DND-41 (cell line): ENCODE measurements around the gene SLC17A8.
"Not testable (repeated sequence)": the region's sequence is repeated elsewhere in the genome, so short reads cannot be mapped to it uniquely, and the experiment has no call there.

Source experiments
- ATAC-seq: fragments of 200-7000 bp; cut with Tn5 transposase; 3 replicates; pipeline ENCODE4 v1.9.1; 2021; ENCODE audit warnings: low read depth; ENCODE audit not compliant: insufficient read depth
- DNase-seq: peaks from one replicate; pipeline ENCODE4 v3.0.0-alpha.2; 2020
- H2AFZ ChIP-seq: 2 replicates; pipeline ENCODE4 v1.6.0; 2012; ENCODE audit warnings: low read depth, low read length
- H3K27ac ChIP-seq: 2 replicates; pipeline ENCODE4 v1.5.1; 2012; ENCODE audit warnings: low read length, inconsistent platforms
- H3K27me3 ChIP-seq: fragments of 200-600 bp; sonication (generic); 2 replicates; pipeline ENCODE4 v1.6.0; 2012; ENCODE audit warnings: low read length, mild to moderate bottlenecking, inconsistent platforms; ENCODE audit not compliant: insufficient read depth, poor library complexity
- H3K36me3 ChIP-seq: 2 replicates; pipeline ENCODE4 v1.5.1; 2012; ENCODE audit warnings: low read length, inconsistent platforms; ENCODE audit not compliant: insufficient read depth
- H3K4me1 ChIP-seq: 2 replicates; pipeline ENCODE4 v1.5.1; 2012; ENCODE audit warnings: mild to moderate bottlenecking, low read length; ENCODE audit not compliant: insufficient read depth
- H3K4me2 ChIP-seq: 2 replicates; pipeline ENCODE4 v1.6.0; 2012; ENCODE audit warnings: mild to moderate bottlenecking, moderate library complexity, low read length, inconsistent platforms; ENCODE audit not compliant: insufficient read depth
- H3K4me3 ChIP-seq, 2 experiments: fragments of 200-600 bp in 1 of 2; shearing (Covaris generic) in 1 of 2; 2 replicates each; pipeline ENCODE4 v1.5.1; 2012 to 2016; ENCODE audit warnings: inconsistent platforms in 2 of 2, low read length in 2 of 2, mild to moderate bottlenecking in 2 of 2, low read depth in 1 of 2, moderate library complexity in 1 of 2
- H3K79me2 ChIP-seq: 2 replicates; pipeline ENCODE4 v1.6.0; 2012; ENCODE audit warnings: low read length, inconsistent platforms; ENCODE audit not compliant: insufficient read depth
- H3K9ac ChIP-seq: 2 replicates; pipeline ENCODE4 v1.6.0; 2012; ENCODE audit warnings: low read depth, mild to moderate bottlenecking, inconsistent platforms, low read length, moderate library complexity
- H3K9me3 ChIP-seq: 2 replicates; pipeline ENCODE4 v1.5.1; 2012; ENCODE audit warnings: low read length, moderate library complexity, mild to moderate bottlenecking, inconsistent platforms; ENCODE audit not compliant: insufficient read depth, severe bottlenecking
- H4K20me1 ChIP-seq: 2 replicates; pipeline ENCODE4 v1.6.0; 2012; ENCODE audit warnings: low read length; ENCODE audit not compliant: insufficient read depth
- EZH2 ChIP-seq: IDR thresholded peaks from 3 replicates; pipeline ENCODE4 v1.6.1; 2012; ENCODE audit warnings: borderline replicate concordance, low read depth, mild to moderate bottlenecking, moderate library complexity, low read length, inconsistent platforms; ENCODE audit not compliant: severe bottlenecking
- TF ChIP-seq, protein P1 (sequence below): IDR thresholded peaks from 2 replicates; pipeline ENCODE4 v1.5.1; 2012; ENCODE audit warnings: borderline replicate concordance, low read length, moderate library complexity, mild to moderate bottlenecking; ENCODE audit not compliant: poor library complexity, severe bottlenecking; ENCODE audit errors: extremely low read depth

Gene SLC17A8

DNA sequence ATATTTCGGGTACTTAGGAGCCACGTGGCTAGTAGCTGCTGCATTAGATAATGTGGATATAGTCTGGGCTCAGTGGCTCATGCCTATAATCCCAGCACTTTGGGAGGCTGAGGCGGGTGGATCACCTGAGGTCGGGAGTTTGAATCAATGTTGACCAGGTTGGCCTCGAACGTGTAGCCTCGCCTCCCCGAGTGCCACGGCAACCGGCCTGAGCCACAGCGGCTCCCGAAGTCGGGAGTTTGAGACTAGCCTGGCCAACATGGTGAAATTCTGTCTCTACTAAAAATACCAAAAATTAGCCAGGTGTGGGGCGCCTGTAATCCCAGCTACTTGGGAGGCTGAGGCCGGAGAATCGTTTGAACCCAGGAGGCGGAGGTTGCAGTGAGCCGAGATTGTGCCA is 12.5 kb upstream of the SLC17A8 start:
- H3K9ac ChIP-seq, ATAC-seq, H3K9me3 ChIP-seq: not testable (repeated sequence)

DNA sequence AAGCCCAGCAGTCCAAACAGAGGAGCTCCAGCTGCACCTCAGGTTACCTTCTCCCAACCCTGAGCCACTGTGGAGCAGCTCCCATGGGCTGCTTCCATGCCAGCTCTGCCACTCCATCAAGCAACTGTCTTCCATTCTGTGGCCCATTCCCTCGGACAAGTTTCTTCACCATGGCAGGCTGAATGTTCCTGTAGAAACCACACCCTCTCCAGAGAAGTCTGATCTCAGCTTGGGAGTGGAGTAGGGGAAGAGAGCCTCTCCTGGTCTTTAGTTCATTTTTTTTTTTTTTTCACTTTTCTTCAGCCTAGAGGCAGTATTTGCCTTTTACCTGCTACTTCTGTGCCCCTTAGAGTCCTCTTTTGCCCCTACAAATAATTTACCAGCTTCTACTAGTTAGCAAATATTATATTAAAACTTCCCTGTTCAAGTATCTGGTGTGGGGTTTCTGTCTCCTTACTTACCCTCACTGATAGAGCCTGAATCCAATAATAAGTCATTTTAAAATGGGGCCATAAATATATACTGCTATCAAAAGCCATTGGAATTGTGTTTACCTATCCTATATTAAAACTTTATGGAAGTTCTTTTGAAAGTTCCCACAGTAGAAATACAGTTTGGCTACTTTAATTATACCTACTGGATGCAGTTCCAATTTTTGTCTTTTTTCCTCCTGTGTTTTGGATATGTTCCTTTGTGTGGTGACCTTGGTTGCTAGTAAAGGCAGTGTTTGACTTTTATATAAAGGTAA is 11.7 kb upstream of the SLC17A8 start:
- H4K20me1 ChIP-seq: no peaks in the 10 kb centered on the region
- no peaks in the 10 kb centered on the region for H3K4me1 ChIP-seq
- H2AFZ ChIP-seq: no peak overlapping the region
- no peak for ATAC-seq
- no peak overlapping the region for H3K4me3 ChIP-seq
- H3K79me2 ChIP-seq: no peaks in the 10 kb centered on the region
- no peak overlapping the region for H3K27ac ChIP-seq
- H3K9ac ChIP-seq: no peak overlapping the region
- no peaks in the 10 kb centered on the region for H3K36me3 ChIP-seq
- no peaks in the 10 kb centered on the region for H3K27me3 ChIP-seq
- no peak overlapping the region for H3K4me2 ChIP-seq
- no peak for DNase-seq
- TF ChIP-seq, protein P1, sequence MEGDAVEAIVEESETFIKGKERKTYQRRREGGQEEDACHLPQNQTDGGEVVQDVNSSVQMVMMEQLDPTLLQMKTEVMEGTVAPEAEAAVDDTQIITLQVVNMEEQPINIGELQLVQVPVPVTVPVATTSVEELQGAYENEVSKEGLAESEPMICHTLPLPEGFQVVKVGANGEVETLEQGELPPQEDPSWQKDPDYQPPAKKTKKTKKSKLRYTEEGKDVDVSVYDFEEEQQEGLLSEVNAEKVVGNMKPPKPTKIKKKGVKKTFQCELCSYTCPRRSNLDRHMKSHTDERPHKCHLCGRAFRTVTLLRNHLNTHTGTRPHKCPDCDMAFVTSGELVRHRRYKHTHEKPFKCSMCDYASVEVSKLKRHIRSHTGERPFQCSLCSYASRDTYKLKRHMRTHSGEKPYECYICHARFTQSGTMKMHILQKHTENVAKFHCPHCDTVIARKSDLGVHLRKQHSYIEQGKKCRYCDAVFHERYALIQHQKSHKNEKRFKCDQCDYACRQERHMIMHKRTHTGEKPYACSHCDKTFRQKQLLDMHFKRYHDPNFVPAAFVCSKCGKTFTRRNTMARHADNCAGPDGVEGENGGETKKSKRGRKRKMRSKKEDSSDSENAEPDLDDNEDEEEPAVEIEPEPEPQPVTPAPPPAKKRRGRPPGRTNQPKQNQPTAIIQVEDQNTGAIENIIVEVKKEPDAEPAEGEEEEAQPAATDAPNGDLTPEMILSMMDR: no peak
- no peak for TF ChIP-seq EZH2
- no peaks in the 10 kb centered on the region for H3K9me3 ChIP-seq

More for the DNA sequence above, 12.5 kb upstream of the SLC17A8 start:
- not testable (repeated sequence) for DNase-seq, H3K27ac ChIP-seq, H3K36me3 ChIP-seq, H3K4me2 ChIP-seq, H3K4me3 ChIP-seq, H3K79me2 ChIP-seq, H4K20me1 ChIP-seq, H3K27me3 ChIP-seq, H3K4me1 ChIP-seq, H2AFZ ChIP-seq

DNA sequence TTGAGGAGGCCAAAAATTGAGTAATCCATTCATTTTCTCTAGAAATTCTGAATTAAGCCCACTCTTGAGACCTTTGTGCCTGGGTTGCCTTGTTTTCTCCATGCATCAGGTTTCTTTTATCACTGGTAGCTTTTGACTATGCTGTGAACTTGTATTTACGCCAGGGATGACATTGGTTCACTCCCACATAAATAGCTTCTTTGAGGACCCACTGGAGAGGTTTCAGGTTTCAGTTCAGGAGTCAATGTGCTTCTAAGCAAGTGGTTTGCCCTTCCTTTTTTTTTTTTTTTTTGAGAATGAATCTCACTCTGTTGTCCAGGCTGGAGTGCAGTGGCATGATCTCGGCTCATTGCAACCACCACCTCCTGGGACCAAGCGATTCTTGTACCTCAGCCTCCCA is 10.2 kb upstream of the SLC17A8 start:
- Histone ChIP-seq H3K9ac (no peak overlapping the region), H3K4me3 (no peak overlapping the region), H4K20me1 (no peaks in the 10 kb centered on the region), H3K27ac (no peak overlapping the region), H2AFZ (no peak overlapping the region), H3K79me2 (no peaks in the 10 kb centered on the region), H3K9me3 (no peaks in the 10 kb centered on the region), H3K27me3 (no peaks in the 10 kb centered on the region), H3K36me3 (no peaks in the 10 kb centered on the region), H3K4me2 (no peak overlapping the region), H3K4me1 (no peaks in the 10 kb centered on the region)
- DNase-seq (no peak), ATAC-seq (no peak)
- no peak for TF ChIP-seq EZH2
- TF ChIP-seq, protein P1: no peak

DNA sequence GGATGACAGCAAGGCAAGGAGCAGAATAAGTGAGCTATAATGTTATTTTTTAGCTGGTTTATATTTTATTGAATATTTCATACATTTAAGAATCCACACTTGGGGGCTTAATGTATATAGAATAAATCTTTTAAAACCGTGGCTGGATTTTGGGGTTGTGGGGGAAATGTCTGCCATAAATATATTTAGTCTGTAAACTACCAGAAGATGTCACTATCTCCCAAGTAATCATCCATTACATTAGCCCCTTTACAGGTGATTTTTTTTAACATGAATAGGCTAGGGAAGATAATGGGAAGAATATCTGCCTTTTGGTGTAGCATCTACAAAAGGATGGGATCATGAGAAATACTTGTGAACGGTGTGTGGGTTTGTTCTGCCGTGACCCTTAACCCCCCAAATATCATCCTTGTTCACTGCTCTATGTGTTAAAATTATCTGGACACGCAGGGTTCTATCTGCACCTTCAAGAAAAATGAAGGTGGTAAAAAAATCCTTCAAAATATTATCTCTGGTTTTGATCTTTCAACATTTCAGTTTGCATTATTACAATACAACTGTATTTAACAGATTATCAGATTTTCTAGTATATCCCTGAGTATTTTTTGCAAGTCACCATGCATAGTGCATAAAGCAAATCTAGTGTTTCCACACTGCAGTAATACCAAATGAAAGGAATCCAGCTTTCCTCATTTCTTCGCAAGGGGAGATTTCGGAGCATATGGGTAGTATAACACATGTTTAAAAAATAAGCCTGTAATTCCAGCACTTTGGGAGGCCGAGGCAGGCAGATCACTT is 8.0 kb upstream of the SLC17A8 start:
- no peaks in the 10 kb centered on the region for H3K27me3 ChIP-seq
- TF ChIP-seq, protein P1: peak; percentile 51
- no peak for TF ChIP-seq EZH2
- H3K79me2 ChIP-seq: no peaks in the 10 kb centered on the region
- no peaks in the 10 kb centered on the region for H3K9me3 ChIP-seq
- H3K9ac ChIP-seq: no peak overlapping the region
- no peaks in the 10 kb centered on the region for H3K4me1 ChIP-seq
- no peaks in the 10 kb centered on the region for H3K36me3 ChIP-seq
- no peak overlapping the region for H3K4me3 ChIP-seq
- H3K27ac ChIP-seq: no peak overlapping the region
- no peak for DNase-seq
- H4K20me1 ChIP-seq: no peaks in the 10 kb centered on the region
- H2AFZ ChIP-seq: no peak overlapping the region
- no peak overlapping the region for H3K4me2 ChIP-seq
- no peak for ATAC-seq
